GM19238 (cell line): Measurements from ENCODE around the gene GNGT2.

ENCODE experiments used
- DNase-seq: peaks from one replicate; pipeline ENCODE4 v3.0.0; 2011; ENCODE audit warnings: low spot score; ENCODE audit not compliant: insufficient read length

The GNGT2 gene

DNA sequence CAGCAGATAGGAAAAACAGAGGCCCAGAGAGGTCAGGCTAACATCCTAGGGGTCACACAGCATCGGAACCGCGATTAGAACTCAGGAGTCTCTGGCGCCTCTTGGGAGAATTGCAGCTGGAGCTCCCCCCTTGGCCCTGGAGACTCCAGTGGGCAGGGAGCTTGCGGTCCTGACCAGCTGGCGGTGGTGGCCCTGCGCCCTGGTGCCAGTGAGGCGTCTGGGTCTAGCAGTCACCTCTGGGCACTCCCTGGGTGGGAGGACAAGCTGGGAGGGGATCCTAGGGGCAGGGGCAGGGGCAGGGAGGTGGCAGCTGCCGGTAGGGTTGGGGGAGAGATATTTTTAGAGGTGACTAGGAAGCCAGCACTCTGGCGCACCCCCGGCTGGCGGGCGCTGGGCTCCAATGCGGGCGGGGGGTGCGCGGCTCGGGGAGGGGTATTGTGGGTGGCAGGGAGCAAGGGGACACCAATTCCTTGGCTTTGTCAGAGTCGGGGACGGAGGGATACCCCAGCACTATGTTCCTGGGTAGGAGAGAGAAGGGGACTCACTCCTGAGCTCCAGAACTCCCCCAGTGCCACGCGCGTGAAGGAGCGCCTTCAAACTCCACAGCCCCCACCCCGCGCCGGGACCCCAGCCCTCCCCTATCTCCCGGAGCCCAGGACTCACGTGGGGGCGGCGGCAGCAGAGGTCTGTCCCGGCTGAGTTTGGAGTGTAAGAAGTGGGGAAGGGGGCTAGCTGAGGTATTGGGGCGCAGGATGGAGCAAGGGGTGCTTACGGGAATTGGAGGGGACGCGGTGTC lies 19.6 kb upstream of the GNGT2 start:
- DNase-seq: no peak

GRCh38 chr17:49229076-49229804 lies 18.9 kb upstream of the GNGT2 start:
- DNase-seq: no peak

- peak; percentile 72 for DNase-seq
Observed at GRCh38 chr17:49227436-49228261, 17.3 kb upstream of the GNGT2 start.

- DNase-seq: no peak
Observed at GRCh38 chr17:49226771-49227435, 16.5 kb upstream of the GNGT2 start.

GRCh38 chr17:49225554-49226236 lies 15.3 kb upstream of the GNGT2 start:
- DNase-seq: no peak

- DNase-seq: no peak
Observed at GRCh38 chr17:49224997-49225337, 14.6 kb upstream of the GNGT2 start.

- DNase-seq: no peak
Observed at GRCh38 chr17:49224198-49224996, 14.0 kb upstream of the GNGT2 start.

DNA sequence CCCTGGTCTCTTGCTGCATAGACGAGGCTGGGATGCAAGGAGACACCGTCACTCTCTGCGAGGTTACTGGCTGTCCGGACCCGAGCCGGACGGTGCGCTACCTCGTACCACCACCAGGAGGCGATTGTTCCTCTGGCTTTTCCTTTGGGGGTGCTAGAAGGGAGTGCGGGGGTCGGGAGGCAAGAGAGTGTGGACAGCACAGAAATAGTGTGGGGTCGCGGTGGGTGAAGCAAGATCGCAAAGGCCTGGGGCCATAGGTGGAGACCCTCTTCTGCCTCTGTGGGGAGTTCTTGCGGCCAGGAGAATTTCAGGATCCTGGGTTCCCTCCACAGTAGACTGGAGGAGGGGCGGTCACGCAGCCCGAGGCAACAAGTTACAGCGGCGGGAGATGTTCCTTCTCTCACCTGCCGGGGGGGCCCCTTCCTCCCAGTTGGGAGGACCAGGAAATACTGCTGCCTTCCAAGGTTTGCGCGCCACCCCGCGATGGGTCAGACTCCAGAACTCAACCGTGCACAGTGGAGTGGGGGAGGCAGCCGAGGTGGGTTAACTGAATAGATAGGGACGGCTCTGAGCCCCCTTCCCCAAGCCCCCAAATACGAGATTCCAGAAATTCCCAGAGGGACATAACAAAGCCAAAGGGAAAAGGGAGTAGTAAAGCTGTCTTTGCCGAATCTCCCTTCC lies 13.3 kb upstream of the GNGT2 start:
- DNase-seq: peak; percentile 61

DNA sequence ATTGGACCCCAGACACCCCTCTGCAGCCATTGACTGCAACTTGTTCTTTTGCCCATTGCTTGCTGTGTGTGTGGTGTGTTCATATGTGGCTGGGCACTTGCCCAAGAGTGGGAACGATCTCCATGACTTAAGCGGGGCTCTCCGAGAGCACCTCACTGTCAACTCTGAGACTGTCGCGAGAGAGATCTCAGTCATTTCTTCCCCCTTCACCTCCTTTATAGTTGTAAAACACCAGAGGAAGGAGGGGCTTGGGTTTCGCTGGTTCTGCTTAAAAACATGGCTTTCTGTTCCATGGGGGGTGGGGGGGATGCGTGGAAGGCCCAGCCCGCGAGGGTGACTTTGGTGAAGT lies 12.8 kb upstream of the GNGT2 start:
- DNase-seq: no peak

- DNase-seq: no peak
Observed at GRCh38 chr17:49219987-49220386, 9.6 kb upstream of the GNGT2 start.

- DNase-seq: peak; percentile 51
Observed at GRCh38 chr17:49218941-49219913, 8.9 kb upstream of the GNGT2 start.

GRCh38 chr17:49217651-49218413 lies 7.5 kb upstream of the GNGT2 start:
- DNase-seq: peak; percentile 79

DNA sequence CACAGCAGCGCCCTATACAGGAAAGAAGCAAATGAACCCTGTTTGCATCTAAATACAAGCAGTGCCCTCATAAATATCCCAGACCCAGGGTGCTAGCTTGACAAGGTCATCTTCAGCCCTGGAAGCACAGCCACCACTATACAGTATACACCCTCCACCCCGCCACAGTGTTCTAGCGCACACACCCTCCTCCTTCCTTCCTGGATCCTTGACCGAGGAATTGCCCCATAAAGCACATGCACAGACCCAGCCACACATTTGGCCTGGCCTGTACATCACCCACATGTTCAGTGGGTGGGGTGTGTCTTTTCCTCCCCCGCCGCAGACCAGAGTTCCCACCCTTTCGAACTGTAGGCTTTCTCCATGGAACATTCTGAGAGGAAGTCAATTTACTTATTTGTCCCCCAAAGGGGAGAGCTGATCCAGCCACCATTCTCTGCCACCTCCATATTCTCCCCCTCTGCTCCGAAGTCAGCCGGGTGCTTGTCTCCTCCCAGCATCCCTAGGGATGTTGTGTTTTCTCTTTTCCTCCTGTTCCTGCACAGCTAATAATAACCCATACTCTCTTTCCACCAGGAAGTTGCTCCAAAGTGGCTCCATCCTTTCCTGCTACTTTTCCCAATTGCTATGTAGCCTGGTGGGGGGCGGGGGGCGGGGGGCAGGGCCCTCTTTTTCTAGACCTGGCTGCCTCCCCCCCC lies 6.7 kb upstream of the GNGT2 start:
- DNase-seq: no peak

DNA sequence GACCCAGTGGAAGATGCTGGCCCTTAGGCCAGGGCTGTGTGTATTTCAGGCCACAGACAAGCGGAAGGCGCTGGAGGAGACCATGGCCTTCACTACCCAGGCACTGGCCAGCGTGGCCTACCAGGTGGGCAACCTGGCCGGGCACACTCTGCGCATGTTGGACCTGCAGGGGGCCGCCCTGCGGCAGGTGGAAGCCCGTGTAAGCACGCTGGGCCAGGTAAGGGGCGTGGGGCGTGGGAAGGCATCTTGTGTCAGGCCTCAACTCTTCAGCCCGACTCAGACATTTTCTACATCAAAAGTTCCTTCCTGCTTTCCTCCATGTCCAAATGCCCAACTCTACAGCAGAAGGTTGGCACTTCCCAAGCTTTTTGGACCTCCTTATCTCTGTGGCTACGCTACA lies 6.1 kb upstream of the GNGT2 start:
- DNase-seq: no peak

GRCh38 chr17:49214676-49215360 lies 4.4 kb upstream of the GNGT2 start:
- no peak for DNase-seq

GRCh38 chr17:49213847-49214246 lies 3.5 kb upstream of the GNGT2 start:
- DNase-seq: no peak

GRCh38 chr17:49213399-49213798 lies 3.0 kb upstream of the GNGT2 start:
- no peak for DNase-seq
